Measurements from ENCODE around the gene SOS1. TPM values are rescaled to one million over a fixed set of nuclear protein-coding genes. Genes with fewer than 3 reads are reported as not detected.
"Not testable (repeated sequence)": the region's sequence is repeated elsewhere in the genome, so short reads cannot be mapped to it uniquely, and the experiment has no call there.

SOS1 gene
- total and polyA plus RNA-seq, 9 donors: 14.4 to 70.1 (median 41.8) TPM

- no peak for DNase-seq
- H3K36me3 ChIP-seq: no peaks in the 10 kb centered on the region
- WGBS, 3 donors: 78 to 83% (median 79%) methylated on average over 4 of the region's 4 CpGs
- H3K9me3 ChIP-seq: no peaks in the 10 kb centered on the region
- H3K27me3 ChIP-seq: no peaks in the 10 kb centered on the region
- no peak overlapping the region for H3K27ac ChIP-seq
- peaks cover 9% of the 10 kb centered on the region for H3K4me1 ChIP-seq (ENCODE audit: insufficient read depth)
- intact Hi-C loops (cut with DNase I): no loop called here
- H3K4me3 ChIP-seq: no peak overlapping the region
- TF ChIP-seq CTCF (IDR thresholded peaks at IDR 0.05): no peak
- no peak for TF ChIP-seq EP300 (IDR thresholded peaks at IDR 0.05)
These were observed 37.5 kb upstream of the SOS1 start for GRCh38 chr2:39158351-39158750.

GRCh38 chr2:39156846-39157245 lies 36.0 kb upstream of the SOS1 start:
- intact Hi-C loops (cut with DNase I): no loop called here
- no peak overlapping the region for H3K4me3 ChIP-seq
- peaks cover 9% of the 10 kb centered on the region for H3K4me1 ChIP-seq (ENCODE audit: insufficient read depth)
- 80 to 91% (median 89%) methylated on average over 6 of the region's 6 CpGs for WGBS, 3 donors
- no peaks in the 10 kb centered on the region for H3K36me3 ChIP-seq
- no peaks in the 10 kb centered on the region for H3K27me3 ChIP-seq
- no peak for DNase-seq
- TF ChIP-seq POLR2A (IDR thresholded peaks at IDR 0.05) (no peak), CTCF (IDR thresholded peaks at IDR 0.05) (no peak), EP300 (IDR thresholded peaks at IDR 0.05) (no peak)
- no peaks in the 10 kb centered on the region for H3K9me3 ChIP-seq
- H3K27ac ChIP-seq: no peak overlapping the region

GRCh38 chr2:39156107-39156506 lies 35.3 kb upstream of the SOS1 start:
- Histone ChIP-seq H3K27me3 (no peaks in the 10 kb centered on the region), H3K4me3 (no peak overlapping the region), H3K9me3 (no peaks in the 10 kb centered on the region), H3K27ac (no peak overlapping the region), H3K36me3 (no peaks in the 10 kb centered on the region), H3K4me1 (ENCODE audit: insufficient read depth) (peaks cover 6% of the 10 kb centered on the region)
- intact Hi-C loops (cut with DNase I): no loop called here
- TF ChIP-seq POLR2A (IDR thresholded peaks at IDR 0.05) (no peak), CTCF (IDR thresholded peaks at IDR 0.05) (no peak), EP300 (IDR thresholded peaks at IDR 0.05) (no peak)
- peak in 3 of 5 donors; percentile 20 to 45 (median 24) for DNase-seq

GRCh38 chr2:39155573-39155972 lies 34.7 kb upstream of the SOS1 start:
- H3K36me3 ChIP-seq; intact Hi-C loops (cut with DNase I); H3K4me1 ChIP-seq (ENCODE audit: insufficient read depth); H3K27me3 ChIP-seq; H3K9me3 ChIP-seq; H3K4me3 ChIP-seq: not testable (repeated sequence)
- peak in 2 of 5 donors; percentile 30 to 43 for DNase-seq
- WGBS, 3 donors: 28 to 51% (median 34%) methylated on average over 4 of the region's 4 CpGs
- H3K27ac ChIP-seq: peak overlapping the region in 1 of 2 donors; percentile 57

- Histone ChIP-seq H3K4me1 (ENCODE audit: insufficient read depth) (peaks cover 5% of the 10 kb centered on the region), H3K27ac (no peak overlapping the region), H3K9me3 (no peaks in the 10 kb centered on the region), H3K27me3 (no peaks in the 10 kb centered on the region), H3K36me3 (no peaks in the 10 kb centered on the region), H3K4me3 (no peak overlapping the region)
- no peak for DNase-seq
- intact Hi-C loops (cut with DNase I): no loop called here
- TF ChIP-seq CTCF (IDR thresholded peaks at IDR 0.05) (no peak), POLR2A (IDR thresholded peaks at IDR 0.05) (no peak), EP300 (IDR thresholded peaks at IDR 0.05) (no peak)
- 61 to 81% (median 63%) methylated on average over 3 of the region's 3 CpGs for WGBS, 3 donors
These were observed 34.1 kb upstream of the SOS1 start for GRCh38 chr2:39154944-39155343.

All from ovary (tissue), 9 donors.